ENCODE results near the gene PRSS35. TPM values are rescaled to one million over a fixed set of nuclear protein-coding genes. Genes with fewer than 3 reads are reported as not detected.

Gene PRSS35
- total and polyA plus RNA-seq, 2 donors (not counting 1 experiment from before 2014, with no cell fraction given): 4.1 to 6.8 TPM

- no peaks in the 10 kb centered on the region for H3K9me3 ChIP-seq (ENCODE audit: control insufficient read depth, insufficient read depth, low read depth, low read length)
- no peak overlapping the region for H3K9ac ChIP-seq (ENCODE audit: insufficient read depth, low read length)
- H3K36me3 ChIP-seq (ENCODE audit: control insufficient read depth, insufficient read depth, low read length): no peaks in the 10 kb centered on the region
- no peak for DNase-seq (ENCODE audit: low read depth in 2 of 2)
- no peak overlapping the region for H3K27ac ChIP-seq (ENCODE audit: insufficient read depth, low read length)
- no peak overlapping the region for H3K4me3 ChIP-seq (replicated peaks in 1 of 4; ENCODE audit: control extremely low read depth in 1 of 4, insufficient read depth in 1 of 4, low read depth in 3 of 4, low read length in 4 of 4)
- peaks cover 3% of the 10 kb centered on the region for H3K27me3 ChIP-seq (ENCODE audit: control insufficient read depth, insufficient read depth, low read length)
- H4K20me1 ChIP-seq (ENCODE audit: control insufficient read depth, extremely low read depth, insufficient read depth, low read length): no peaks in the 10 kb centered on the region
- H3K4me2 ChIP-seq (ENCODE audit: extremely low read depth, insufficient read depth, low read length): no peak overlapping the region
- H3K4me1 ChIP-seq (ENCODE audit: control insufficient read depth, extremely low read depth, insufficient read depth, low read length): no peaks in the 10 kb centered on the region
- H3K79me2 ChIP-seq (ENCODE audit: control insufficient read depth, insufficient read depth, low read length): no peaks in the 10 kb centered on the region
- H2AFZ ChIP-seq (ENCODE audit: low read length): no peak overlapping the region
- TF ChIP-seq, protein P1, sequence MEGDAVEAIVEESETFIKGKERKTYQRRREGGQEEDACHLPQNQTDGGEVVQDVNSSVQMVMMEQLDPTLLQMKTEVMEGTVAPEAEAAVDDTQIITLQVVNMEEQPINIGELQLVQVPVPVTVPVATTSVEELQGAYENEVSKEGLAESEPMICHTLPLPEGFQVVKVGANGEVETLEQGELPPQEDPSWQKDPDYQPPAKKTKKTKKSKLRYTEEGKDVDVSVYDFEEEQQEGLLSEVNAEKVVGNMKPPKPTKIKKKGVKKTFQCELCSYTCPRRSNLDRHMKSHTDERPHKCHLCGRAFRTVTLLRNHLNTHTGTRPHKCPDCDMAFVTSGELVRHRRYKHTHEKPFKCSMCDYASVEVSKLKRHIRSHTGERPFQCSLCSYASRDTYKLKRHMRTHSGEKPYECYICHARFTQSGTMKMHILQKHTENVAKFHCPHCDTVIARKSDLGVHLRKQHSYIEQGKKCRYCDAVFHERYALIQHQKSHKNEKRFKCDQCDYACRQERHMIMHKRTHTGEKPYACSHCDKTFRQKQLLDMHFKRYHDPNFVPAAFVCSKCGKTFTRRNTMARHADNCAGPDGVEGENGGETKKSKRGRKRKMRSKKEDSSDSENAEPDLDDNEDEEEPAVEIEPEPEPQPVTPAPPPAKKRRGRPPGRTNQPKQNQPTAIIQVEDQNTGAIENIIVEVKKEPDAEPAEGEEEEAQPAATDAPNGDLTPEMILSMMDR (conservative IDR thresholded peaks at IDR 0.05 in 1 of 2, IDR thresholded peaks at IDR 0.05 in 1 of 2; ENCODE audit: low read depth in 1 of 2, low read length in 2 of 2): no peak
- TF ChIP-seq EZH2 (IDR thresholded peaks at IDR 0.05; ENCODE audit: low read length, missing control alignments): no peak
These were observed 42.3 kb upstream of the PRSS35 start for GRCh38 chr6:83470001-83470400.

- H3K4me3 ChIP-seq (replicated peaks in 1 of 4; ENCODE audit: control extremely low read depth in 1 of 4, insufficient read depth in 1 of 4, low read depth in 3 of 4, low read length in 4 of 4): no peak overlapping the region
- H3K27ac ChIP-seq (ENCODE audit: insufficient read depth, low read length): no peak overlapping the region
- DNase-seq (ENCODE audit: low read depth in 2 of 2): no peak
- H3K27me3 ChIP-seq (ENCODE audit: control insufficient read depth, insufficient read depth, low read length): peaks cover 3% of the 10 kb centered on the region
- H3K79me2 ChIP-seq (ENCODE audit: control insufficient read depth, insufficient read depth, low read length): no peaks in the 10 kb centered on the region
- H3K36me3 ChIP-seq (ENCODE audit: control insufficient read depth, insufficient read depth, low read length): no peaks in the 10 kb centered on the region
- H3K4me2 ChIP-seq (ENCODE audit: extremely low read depth, insufficient read depth, low read length): no peak overlapping the region
- H4K20me1 ChIP-seq (ENCODE audit: control insufficient read depth, extremely low read depth, insufficient read depth, low read length): no peaks in the 10 kb centered on the region
- no peak overlapping the region for H2AFZ ChIP-seq (ENCODE audit: low read length)
- H3K9me3 ChIP-seq (ENCODE audit: control insufficient read depth, insufficient read depth, low read depth, low read length): no peaks in the 10 kb centered on the region
- H3K9ac ChIP-seq (ENCODE audit: insufficient read depth, low read length): no peak overlapping the region
- no peaks in the 10 kb centered on the region for H3K4me1 ChIP-seq (ENCODE audit: control insufficient read depth, extremely low read depth, insufficient read depth, low read length)
- TF ChIP-seq EZH2 (IDR thresholded peaks at IDR 0.05; ENCODE audit: low read length, missing control alignments): no peak
- TF ChIP-seq, protein P1 (conservative IDR thresholded peaks at IDR 0.05 in 1 of 2, IDR thresholded peaks at IDR 0.05 in 1 of 2; ENCODE audit: low read depth in 1 of 2, low read length in 2 of 2): no peak
These were observed 41.7 kb upstream of the PRSS35 start for GRCh38 chr6:83470587-83470986.

DNA sequence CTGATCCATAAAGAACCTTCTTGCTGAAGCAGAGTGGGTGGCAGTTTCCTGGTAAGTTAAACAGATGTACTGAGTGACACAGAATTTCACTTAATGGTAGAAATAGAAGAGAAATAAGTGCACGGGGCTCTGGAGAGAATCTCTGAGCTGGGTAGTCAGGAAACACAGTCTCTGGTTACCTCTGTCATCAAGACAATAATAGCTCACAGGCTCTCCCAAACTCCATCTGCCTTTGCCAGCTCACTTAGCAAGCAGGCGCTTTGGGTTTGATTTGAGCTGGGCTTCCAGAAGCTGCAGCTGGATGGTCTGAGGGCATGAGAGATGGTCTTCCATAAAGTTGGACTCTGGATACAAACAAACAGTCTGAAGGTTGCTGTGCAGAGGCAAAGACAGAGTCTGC is 39.6 kb upstream of the PRSS35 start:
- TF ChIP-seq EZH2 (IDR thresholded peaks at IDR 0.05; ENCODE audit: low read length, missing control alignments): no peak
- TF ChIP-seq, protein P1 (conservative IDR thresholded peaks at IDR 0.05 in 1 of 2, IDR thresholded peaks at IDR 0.05 in 1 of 2; ENCODE audit: low read depth in 1 of 2, low read length in 2 of 2): no peak
- no peak for DNase-seq (ENCODE audit: low read depth in 2 of 2)
- no peak overlapping the region for H3K27ac ChIP-seq (ENCODE audit: insufficient read depth, low read length)
- H3K4me2 ChIP-seq (ENCODE audit: extremely low read depth, insufficient read depth, low read length): no peak overlapping the region
- H3K79me2 ChIP-seq (ENCODE audit: control insufficient read depth, insufficient read depth, low read length): no peaks in the 10 kb centered on the region
- H2AFZ ChIP-seq (ENCODE audit: low read length): no peak overlapping the region
- H3K4me1 ChIP-seq (ENCODE audit: control insufficient read depth, extremely low read depth, insufficient read depth, low read length): no peaks in the 10 kb centered on the region
- H3K27me3 ChIP-seq (ENCODE audit: control insufficient read depth, insufficient read depth, low read length): peaks cover 3% of the 10 kb centered on the region
- H3K9ac ChIP-seq (ENCODE audit: insufficient read depth, low read length): no peak overlapping the region
- no peaks in the 10 kb centered on the region for H3K9me3 ChIP-seq (ENCODE audit: control insufficient read depth, insufficient read depth, low read depth, low read length)
- H3K36me3 ChIP-seq (ENCODE audit: control insufficient read depth, insufficient read depth, low read length): no peaks in the 10 kb centered on the region
- no peaks in the 10 kb centered on the region for H4K20me1 ChIP-seq (ENCODE audit: control insufficient read depth, extremely low read depth, insufficient read depth, low read length)
- H3K4me3 ChIP-seq (replicated peaks in 1 of 4; ENCODE audit: control extremely low read depth in 1 of 4, insufficient read depth in 1 of 4, low read depth in 3 of 4, low read length in 4 of 4): no peak overlapping the region

Measured in fibroblast of lung (primary cell).